Caco-2 (cell line): ENCODE results near the gene MPLKIP. TPM values are rescaled to one million over a fixed set of nuclear protein-coding genes. Genes with fewer than 3 reads are reported as not detected.
"Not testable (repeated sequence)": the region's sequence is repeated elsewhere in the genome, so short reads cannot be mapped to it uniquely, and the experiment has no call there.

Source experiments
- BruUV-seq: library from RNA; stranded (reverse); fragments of 400-500 nt; replicated peaks from 2 replicates; lab custom pipeline; 2021; lab: Mats Ljungman, UMichigan
- CTCF ChIA-PET: fragments of 300-600 bp; sonication (Branson Sonifier 250); formaldehyde crosslinking; loops from one replicate; lab custom pipeline; 2022; ENCODE audit warnings: antibody characterized with exemption; lab: Charles Lee
- POLR2A ChIA-PET: fragments of 300-600 bp; sonication (Branson Sonifier 250); formaldehyde crosslinking; loops from one replicate; lab custom pipeline; 2022; ENCODE audit warnings: antibody characterized with exemption; lab: Charles Lee
- DNase-seq, 2 experiments: peaks; one replicate each; pipeline versions ENCODE4 v3.0.0 to v3.0.0-alpha.2; 2020 to 2022
- H3K27me3 ChIP-seq: replicated peaks from 2 replicates; pipeline ENCODE4 v1.6.0; 2011; ENCODE audit warnings: low read length; ENCODE audit not compliant: control insufficient read depth, insufficient read depth
- H3K36me3 ChIP-seq: 2 replicates; pipeline ENCODE4 v1.5.1; 2011; ENCODE audit warnings: low read length; ENCODE audit not compliant: control insufficient read depth, insufficient read depth
- H3K4me1 ChIP-seq: fragments of 250-450 bp; sonication (Bioruptor Pico); 2 replicates; pipeline ENCODE4 v1.5.1; 2020; ENCODE audit warnings: mild to moderate bottlenecking
- H3K4me3 ChIP-seq: 2 replicates; pipeline ENCODE4 v1.5.1; 2011; ENCODE audit warnings: low read depth, mild to moderate bottlenecking, control low read depth, low read length
- H3K9me3 ChIP-seq: fragments of 250-450 bp; sonication (Bioruptor Pico); 2 replicates; pipeline ENCODE4 v1.5.1; 2020; ENCODE audit warnings: mild to moderate bottlenecking, moderate library complexity
- H3K27ac Mint-ChIP-seq: one replicate; pipeline ENCODE4 v1.8.0; 2022; ENCODE audit warnings: mixed read lengths; ENCODE audit not compliant: unreplicated experiment
- H3K27me3 Mint-ChIP-seq: one replicate; pipeline ENCODE4 v1.8.0; 2022; ENCODE audit warnings: mixed read lengths; ENCODE audit not compliant: insufficient read depth, unreplicated experiment
- H3K36me3 Mint-ChIP-seq: one replicate; pipeline ENCODE4 v1.8.0; 2022; ENCODE audit warnings: mild to moderate bottlenecking, mixed read lengths; ENCODE audit not compliant: insufficient read depth, unreplicated experiment
- H3K4me1 Mint-ChIP-seq: one replicate; pipeline ENCODE4 v1.8.0; 2022; ENCODE audit warnings: low read depth, mixed read lengths; ENCODE audit not compliant: unreplicated experiment
- H3K4me3 Mint-ChIP-seq: one replicate; pipeline ENCODE4 v1.8.0; 2022; ENCODE audit warnings: mild to moderate bottlenecking, moderate library complexity, mixed read lengths; ENCODE audit not compliant: unreplicated experiment
- H3K9me3 Mint-ChIP-seq: one replicate; pipeline ENCODE4 v1.8.0; 2022; ENCODE audit warnings: mixed read lengths; ENCODE audit not compliant: unreplicated experiment
- CTCF ChIP-seq, 2 experiments: fragments of 200-600 bp in 1 of 2; IDR thresholded peaks; 1 replicate in 1 of 2; 2 replicates in 1 of 2; pipeline versions ENCODE4 v1.5.1 to v1.8.0; 2011 to 2022; ENCODE audit warnings: antibody characterized with exemption in 1 of 2, control low read depth in 1 of 2, inconsistent platforms in 1 of 2, low read depth in 1 of 2, low read length in 1 of 2, mild to moderate bottlenecking in 1 of 2, moderate library complexity in 1 of 2; ENCODE audit not compliant: insufficient read depth in 1 of 2, severe bottlenecking in 1 of 2, unreplicated experiment in 1 of 2
- intact Hi-C: fragments of 100-400 bp; cut with micrococcal nuclease; formaldehyde crosslinking; loops from one replicate; pipeline ENCODE4 v1.10.0; 2022; ENCODE audit not compliant: unreplicated experiment
- total RNA-seq: library from RNA; stranded (reverse); gene quantifications from 2 replicates; pipeline ENCODE4 v1.2.3, GENCODE V29; 2022

The MPLKIP gene
- total RNA-seq, 1 experiment from 2014 or later, result 34.0 TPM

GRCh38 chr7:40120020-40120419 is 14.4 kb downstream of the MPLKIP start:
- Mint-ChIP-seq H3K27ac (no peak overlapping the region), H3K9me3 (no peaks in the 10 kb centered on the region), H3K27me3 (no peaks in the 10 kb centered on the region), H3K4me1 (peaks cover 4% of the 10 kb centered on the region), H3K4me3 (no peak overlapping the region), H3K36me3 (no peaks in the 10 kb centered on the region)
- no peak overlapping the region for H3K4me3 ChIP-seq
- H3K27me3 ChIP-seq, result no peaks in the 10 kb centered on the region
- no peaks in the 10 kb centered on the region for H3K9me3 ChIP-seq
- ChIA-PET POLR2A (no interaction called here), CTCF (no interaction called here)
- no peak for DNase-seq
- no TSS peak for BruUV-seq
- intact Hi-C loops, result no loop called here
- 0 out of 2 replicates have a peak, but pooled peaks cover 6% of the 10 kb centered on the region for H3K4me1 ChIP-seq
- TF ChIP-seq CTCF (IDR thresholded peaks at IDR 0.05; ENCODE audit: insufficient read depth in 1 of 2, low read depth in 1 of 2, low read length in 1 of 2, severe bottlenecking in 1 of 2, unreplicated experiment in 1 of 2), result no peak
- H3K36me3 ChIP-seq, result no peaks in the 10 kb centered on the region

GRCh38 chr7:40118201-40118600 is 16.2 kb downstream of the MPLKIP start:
- H3K27me3 Mint-ChIP-seq, H3K4me3 ChIP-seq, H3K9me3 Mint-ChIP-seq, H3K27me3 ChIP-seq, DNase-seq, H3K4me3 Mint-ChIP-seq, H3K36me3 ChIP-seq, POLR2A ChIA-PET, BruUV-seq, H3K27ac Mint-ChIP-seq, H3K4me1 ChIP-seq, H3K4me1 Mint-ChIP-seq, intact Hi-C loops, H3K9me3 ChIP-seq, H3K36me3 Mint-ChIP-seq, CTCF ChIA-PET: not testable (repeated sequence)

- H3K36me3 ChIP-seq, CTCF ChIA-PET, POLR2A ChIA-PET, H3K27me3 ChIP-seq, H3K9me3 Mint-ChIP-seq, H3K27me3 Mint-ChIP-seq, BruUV-seq, H3K4me1 Mint-ChIP-seq, H3K36me3 Mint-ChIP-seq, H3K27ac Mint-ChIP-seq, H3K4me3 ChIP-seq, DNase-seq, H3K4me1 ChIP-seq, H3K9me3 ChIP-seq, intact Hi-C loops, H3K4me3 Mint-ChIP-seq: not testable (repeated sequence)
These were observed 17.2 kb downstream of the MPLKIP start for GRCh38 chr7:40117199-40117598.

- no peaks in the 10 kb centered on the region for H3K9me3 ChIP-seq
- intact Hi-C loops, result no loop called here
- BruUV-seq, result no TSS peak
- no peaks in the 10 kb centered on the region for H3K4me1 Mint-ChIP-seq
- CTCF ChIA-PET, result no interaction called here
- no peaks in the 10 kb centered on the region for H3K4me1 ChIP-seq
- no peaks in the 10 kb centered on the region for H3K27me3 ChIP-seq
- H3K27ac Mint-ChIP-seq, result no peak overlapping the region
- no peak overlapping the region for H3K4me3 Mint-ChIP-seq
- no peak overlapping the region for H3K4me3 ChIP-seq
- POLR2A ChIA-PET, result no interaction called here
- no peak for DNase-seq
- H3K9me3 Mint-ChIP-seq, result no peaks in the 10 kb centered on the region
- no peaks in the 10 kb centered on the region for H3K36me3 Mint-ChIP-seq
- H3K27me3 Mint-ChIP-seq, result no peaks in the 10 kb centered on the region
- TF ChIP-seq CTCF (IDR thresholded peaks at IDR 0.05; ENCODE audit: insufficient read depth in 1 of 2, low read depth in 1 of 2, low read length in 1 of 2, severe bottlenecking in 1 of 2, unreplicated experiment in 1 of 2), result no peak
- no peaks in the 10 kb centered on the region for H3K36me3 ChIP-seq
These were observed 18.5 kb downstream of the MPLKIP start for GRCh38 chr7:40115936-40116335.
